Measurements from ENCODE around the gene EXOSC1. TPM values are rescaled to one million over a fixed set of nuclear protein-coding genes. Genes with fewer than 3 reads are reported as not detected.

Gene EXOSC1
- total and polyA plus RNA-seq, 2 experiments from 2014 or later = 34.7 to 51.7 TPM

DNA sequence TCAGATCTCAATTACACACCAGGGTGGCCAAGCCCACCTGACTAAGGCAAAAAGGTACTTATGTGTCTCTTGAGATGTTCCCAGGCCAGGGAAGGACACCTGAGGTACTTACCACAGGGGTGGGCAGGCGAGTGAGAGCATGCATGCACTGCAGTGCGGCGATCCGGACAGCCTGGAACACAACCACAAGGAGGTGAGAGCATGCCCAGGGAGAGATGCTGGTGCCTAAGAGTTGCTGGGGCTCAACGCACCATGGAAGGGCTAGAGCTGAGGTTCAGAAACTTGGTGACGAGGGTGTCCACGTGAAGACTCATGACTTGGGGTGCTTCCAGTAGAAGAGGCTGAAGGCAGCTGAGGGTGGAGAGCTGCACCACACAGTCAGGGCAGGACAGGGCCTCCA is 13.3 kb upstream of the EXOSC1 start:
- H3K36me3 ChIP-seq (replicated peaks; ENCODE audit: insufficient read depth, low read depth) = no peaks in the 10 kb centered on the region
- no peak overlapping the region for H3K4me3 ChIP-seq
- no peaks in the 10 kb centered on the region for H4K20me1 ChIP-seq (ENCODE audit: insufficient read depth, poor library complexity, severe bottlenecking)
- no peaks in the 10 kb centered on the region for H3K27me3 ChIP-seq
- peaks cover 2% of the 10 kb centered on the region for H3K4me1 ChIP-seq (ENCODE audit: insufficient read depth)
- no peak for DNase-seq (ENCODE audit: low spot score)
- H3K9me3 ChIP-seq (ENCODE audit: low read depth) = no peaks in the 10 kb centered on the region
- no peak overlapping the region for H3K4me2 ChIP-seq
- H3K27ac ChIP-seq = no peak overlapping the region
- H3K79me2 ChIP-seq = no peaks in the 10 kb centered on the region
- H2AFZ ChIP-seq = no peak overlapping the region
- H3K9me2 ChIP-seq (replicated peaks; ENCODE audit: insufficient read depth) = no peaks in the 10 kb centered on the region
- no peak for TF ChIP-seq CTCF (IDR thresholded peaks at IDR 0.05; ENCODE audit: poor library complexity)
- no peak for TF ChIP-seq EZH2 (IDR thresholded peaks at IDR 0.05; ENCODE audit: borderline replicate concordance)
- TF ChIP-seq EZH2phosphoT487 (IDR thresholded peaks at IDR 0.05; ENCODE audit: low read depth, severe bottlenecking, unreplicated experiment) = no peak
- WGBS (ENCODE audit: low lambda C conversion rate, missing lambda C conversion rate) = 98% methylated on average over 7 of the region's 7 CpGs

DNA sequence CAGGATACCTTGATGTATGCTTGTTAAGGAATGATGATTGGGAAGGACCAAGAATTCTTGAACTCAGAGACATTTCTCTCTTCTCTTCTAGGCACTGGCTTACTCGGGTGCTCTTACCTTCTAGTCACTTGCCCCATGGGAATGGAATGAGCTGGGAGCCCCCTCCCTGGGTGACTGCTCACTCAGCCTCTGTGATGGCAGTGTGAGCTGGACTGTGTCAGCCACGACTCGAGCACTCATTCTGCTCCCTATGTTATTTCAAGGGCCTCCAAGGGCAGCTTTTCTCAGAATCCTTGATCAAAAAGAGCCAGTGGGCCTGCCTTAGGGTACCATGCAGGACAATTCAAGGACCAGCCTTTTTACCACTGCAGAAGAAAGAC is 10.9 kb upstream of the EXOSC1 start:
- 91% methylated on average over 3 of the region's 3 CpGs for WGBS (ENCODE audit: low lambda C conversion rate, missing lambda C conversion rate)
- TF ChIP-seq EZH2 (IDR thresholded peaks at IDR 0.05; ENCODE audit: borderline replicate concordance) (no peak), EZH2phosphoT487 (IDR thresholded peaks at IDR 0.05; ENCODE audit: low read depth, severe bottlenecking, unreplicated experiment) (no peak), CTCF (IDR thresholded peaks at IDR 0.05; ENCODE audit: poor library complexity) (no peak)
- DNase-seq (ENCODE audit: low spot score) = no peak

DNA sequence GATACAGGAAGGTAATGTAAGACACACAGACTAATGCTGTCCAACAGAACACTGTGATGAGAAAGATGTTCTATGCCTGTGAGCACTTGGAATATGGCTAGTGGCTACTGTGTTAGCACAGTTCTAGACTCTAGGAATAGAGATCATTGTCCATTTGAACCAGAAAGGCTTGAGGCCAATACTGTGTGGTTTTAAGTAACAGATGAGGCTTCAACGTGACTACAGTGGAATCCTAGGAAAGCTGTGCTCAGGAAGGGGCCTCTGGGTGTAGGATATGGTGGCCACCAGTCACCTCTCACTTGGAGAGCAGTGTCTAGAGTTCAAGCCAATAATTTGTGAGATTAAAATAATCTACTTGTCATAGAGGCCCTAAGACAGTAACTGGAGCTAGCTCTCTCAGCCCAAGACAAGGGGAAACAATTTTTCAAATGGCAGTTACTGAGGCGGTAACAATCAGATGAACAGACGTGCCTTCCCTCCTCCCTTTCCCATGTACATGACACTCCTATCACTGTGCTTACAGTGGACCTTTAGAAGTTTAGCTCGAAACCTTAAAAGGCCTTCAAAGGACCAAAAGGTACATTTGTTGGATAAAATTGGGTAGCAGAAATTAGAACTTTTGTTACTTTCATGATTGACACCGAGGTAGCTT is 10.4 kb upstream of the EXOSC1 start:
- H3K4me1 ChIP-seq (ENCODE audit: insufficient read depth) = no peaks in the 10 kb centered on the region
- TF ChIP-seq CTCF (IDR thresholded peaks at IDR 0.05; ENCODE audit: poor library complexity) (no peak), EZH2 (IDR thresholded peaks at IDR 0.05; ENCODE audit: borderline replicate concordance) (no peak), EZH2phosphoT487 (IDR thresholded peaks at IDR 0.05; ENCODE audit: low read depth, severe bottlenecking, unreplicated experiment) (no peak)
- H4K20me1 ChIP-seq (ENCODE audit: insufficient read depth, poor library complexity, severe bottlenecking) = no peaks in the 10 kb centered on the region
- H3K27me3 ChIP-seq = no peaks in the 10 kb centered on the region
- no peak overlapping the region for H3K4me2 ChIP-seq
- WGBS (ENCODE audit: low lambda C conversion rate, missing lambda C conversion rate) = 82% methylated on average over 5 of the region's 5 CpGs
- H2AFZ ChIP-seq = no peak overlapping the region
- no peaks in the 10 kb centered on the region for H3K9me2 ChIP-seq (replicated peaks; ENCODE audit: insufficient read depth)
- H3K27ac ChIP-seq = no peak overlapping the region
- no peak for DNase-seq (ENCODE audit: low spot score)
- no peaks in the 10 kb centered on the region for H3K36me3 ChIP-seq (replicated peaks; ENCODE audit: insufficient read depth, low read depth)
- peaks cover 16% of the 10 kb centered on the region for H3K79me2 ChIP-seq
- H3K4me3 ChIP-seq = no peak overlapping the region
- no peaks in the 10 kb centered on the region for H3K9me3 ChIP-seq (ENCODE audit: low read depth)

More for the DNA sequence above, 10.9 kb upstream of the EXOSC1 start:
- Histone ChIP-seq H3K4me2 (no peak overlapping the region), H3K27ac (no peak overlapping the region), H3K4me1 (ENCODE audit: insufficient read depth) (no peaks in the 10 kb centered on the region), H3K9me3 (ENCODE audit: low read depth) (no peaks in the 10 kb centered on the region), H4K20me1 (ENCODE audit: insufficient read depth, poor library complexity, severe bottlenecking) (no peaks in the 10 kb centered on the region), H3K79me2 (peaks cover 11% of the 10 kb centered on the region), H3K36me3 (replicated peaks; ENCODE audit: insufficient read depth, low read depth) (no peaks in the 10 kb centered on the region), H3K27me3 (no peaks in the 10 kb centered on the region), H3K9me2 (replicated peaks; ENCODE audit: insufficient read depth) (no peaks in the 10 kb centered on the region), H2AFZ (no peak overlapping the region), H3K4me3 (no peak overlapping the region)
